WI38 (cell line): ENCODE data around the gene TARDBP.
"Not testable (repeated sequence)": the region's sequence is repeated elsewhere in the genome, so short reads cannot be mapped to it uniquely, and the experiment has no call there.

Source experiments
- H3K4me3 ChIP-seq: 2 replicates; pipeline ENCODE4 v1.5.1; 2011; ENCODE audit warnings: low read depth, mild to moderate bottlenecking, control low read depth, low read length
- TF ChIP-seq, protein P1 (sequence below): IDR thresholded peaks from 2 replicates; pipeline ENCODE4 v1.5.1; 2012; ENCODE audit warnings: low read depth, mild to moderate bottlenecking, control low read depth, low read length

Gene TARDBP

DNA sequence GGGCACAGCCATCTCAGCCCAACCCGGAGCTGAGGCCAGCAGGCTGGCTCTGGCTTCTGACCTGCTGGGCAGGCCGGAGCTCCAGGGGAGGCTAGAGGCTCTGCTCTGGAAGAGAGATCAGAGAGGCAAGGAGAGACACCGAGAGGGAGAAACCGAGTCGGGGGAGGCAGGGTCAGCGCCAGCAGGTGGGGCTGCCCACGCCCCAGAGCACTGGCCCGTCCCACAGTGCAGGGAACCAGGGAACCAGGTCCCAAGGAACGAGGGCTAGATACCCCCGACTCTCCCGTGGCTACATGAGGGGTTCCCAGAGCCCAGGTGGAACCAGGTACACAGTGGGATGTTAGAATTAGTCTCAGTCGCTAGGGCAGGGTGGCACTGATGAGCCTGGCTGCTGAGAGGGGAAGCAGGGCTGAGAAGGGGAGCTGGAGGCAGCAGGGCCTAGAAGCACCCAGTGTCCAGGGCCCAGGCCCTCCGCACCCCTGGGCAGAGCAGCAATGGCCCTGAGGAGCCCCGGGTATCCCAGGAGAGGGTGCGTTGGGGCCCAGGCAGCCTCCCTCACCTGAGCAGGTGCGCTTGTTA is 32.5 kb downstream of the TARDBP start:
- TF ChIP-seq, protein P1, sequence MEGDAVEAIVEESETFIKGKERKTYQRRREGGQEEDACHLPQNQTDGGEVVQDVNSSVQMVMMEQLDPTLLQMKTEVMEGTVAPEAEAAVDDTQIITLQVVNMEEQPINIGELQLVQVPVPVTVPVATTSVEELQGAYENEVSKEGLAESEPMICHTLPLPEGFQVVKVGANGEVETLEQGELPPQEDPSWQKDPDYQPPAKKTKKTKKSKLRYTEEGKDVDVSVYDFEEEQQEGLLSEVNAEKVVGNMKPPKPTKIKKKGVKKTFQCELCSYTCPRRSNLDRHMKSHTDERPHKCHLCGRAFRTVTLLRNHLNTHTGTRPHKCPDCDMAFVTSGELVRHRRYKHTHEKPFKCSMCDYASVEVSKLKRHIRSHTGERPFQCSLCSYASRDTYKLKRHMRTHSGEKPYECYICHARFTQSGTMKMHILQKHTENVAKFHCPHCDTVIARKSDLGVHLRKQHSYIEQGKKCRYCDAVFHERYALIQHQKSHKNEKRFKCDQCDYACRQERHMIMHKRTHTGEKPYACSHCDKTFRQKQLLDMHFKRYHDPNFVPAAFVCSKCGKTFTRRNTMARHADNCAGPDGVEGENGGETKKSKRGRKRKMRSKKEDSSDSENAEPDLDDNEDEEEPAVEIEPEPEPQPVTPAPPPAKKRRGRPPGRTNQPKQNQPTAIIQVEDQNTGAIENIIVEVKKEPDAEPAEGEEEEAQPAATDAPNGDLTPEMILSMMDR = no peak

DNA sequence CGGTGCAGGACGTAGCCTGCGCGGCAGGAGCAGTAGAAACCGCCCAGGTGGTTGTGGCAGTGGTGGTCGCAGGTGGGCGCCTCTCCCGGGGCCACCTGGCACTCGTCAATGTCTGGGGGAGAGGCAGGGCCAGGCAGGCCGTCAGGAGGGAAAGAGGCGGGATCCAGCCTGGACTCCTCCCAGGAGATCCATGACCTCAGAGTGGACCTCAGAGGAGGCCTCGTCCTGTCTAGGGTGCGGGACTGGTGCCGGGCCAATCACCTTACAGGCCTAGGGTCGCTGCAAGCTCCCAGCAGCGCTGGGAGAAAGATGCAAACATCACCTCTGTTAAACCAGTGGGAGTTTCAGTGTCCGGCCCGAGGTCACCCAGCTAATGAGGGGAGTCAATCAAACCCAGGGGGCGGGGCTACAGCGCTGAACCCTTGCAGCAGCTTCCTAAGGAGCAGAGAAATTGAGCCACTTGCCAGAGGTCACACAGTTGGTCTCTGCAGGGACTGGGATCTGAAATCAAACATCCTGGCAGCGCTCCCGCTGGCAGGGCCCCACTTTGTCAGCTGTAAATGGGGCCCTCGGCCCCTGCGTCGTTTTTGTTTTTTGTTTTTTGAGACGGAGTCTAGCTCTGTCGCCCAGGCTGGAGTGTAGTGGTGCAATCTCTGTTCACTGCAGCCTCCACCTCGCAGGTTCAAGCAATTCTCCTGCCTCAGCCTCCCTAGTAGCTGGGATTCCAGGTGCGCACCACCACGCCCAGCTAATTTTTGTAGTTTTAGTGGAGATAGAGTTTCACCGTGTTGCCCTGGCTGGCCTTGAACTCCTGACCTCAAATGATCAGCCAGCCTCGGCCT is 33.2 kb downstream of the TARDBP start:
- TF ChIP-seq, protein P1 = no peak
- H3K4me3 ChIP-seq = no peak overlapping the region

More for the DNA sequence above, 32.5 kb downstream of the TARDBP start:
- H3K4me3 ChIP-seq = no peak overlapping the region

DNA sequence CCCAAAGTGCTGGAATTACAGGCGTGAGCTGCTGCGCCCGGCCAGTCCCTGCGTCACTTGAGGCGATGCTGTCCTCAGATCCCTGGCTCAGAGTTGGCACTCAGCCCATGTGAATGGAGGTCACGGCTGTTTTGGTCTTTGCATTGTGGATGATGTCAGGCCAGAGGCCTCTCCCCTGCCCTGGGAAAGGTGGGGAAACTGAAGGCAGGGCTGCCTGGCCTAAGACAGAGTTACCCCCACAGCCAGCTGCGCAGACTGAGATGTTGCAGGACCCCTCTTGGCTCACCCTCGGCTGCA is 33.8 kb downstream of the TARDBP start:
- no peak overlapping the region for H3K4me3 ChIP-seq
- TF ChIP-seq, protein P1 = no peak

DNA sequence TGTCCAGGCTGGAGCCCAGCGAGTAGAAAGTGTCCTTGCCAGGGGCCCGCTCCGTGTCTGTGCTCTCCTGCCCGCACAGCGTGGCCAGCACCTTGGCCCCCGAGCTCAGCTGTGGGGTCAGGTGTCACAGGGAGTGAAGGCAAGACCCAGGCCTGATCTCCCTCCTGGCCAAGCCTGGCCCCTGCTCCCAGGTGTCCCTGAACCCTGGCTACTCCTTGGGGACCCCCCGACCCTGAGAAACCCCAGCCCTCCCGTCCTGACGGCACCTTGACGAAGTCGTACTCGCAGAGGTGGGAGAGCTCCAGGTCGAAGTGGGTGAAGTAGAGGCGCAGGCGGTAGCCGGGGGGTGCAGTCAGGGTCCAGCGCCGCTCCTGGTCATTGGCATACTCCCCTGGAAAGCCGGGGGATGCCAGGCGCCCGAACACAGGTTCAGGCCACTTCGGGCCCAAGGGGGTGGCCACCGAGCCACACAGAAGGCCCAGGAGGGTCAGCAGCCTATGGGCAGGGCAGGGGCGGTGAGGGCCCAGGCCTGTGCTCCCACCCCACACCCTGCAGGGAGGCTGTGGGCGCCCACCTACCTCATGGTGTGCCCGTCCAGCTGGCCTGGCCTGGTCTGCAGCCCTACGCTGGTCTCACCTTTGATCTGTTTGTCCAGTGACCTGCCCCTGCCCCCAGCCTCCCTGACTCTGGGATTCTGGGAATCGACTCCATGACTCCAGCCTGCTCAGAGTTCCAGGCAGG is 34.3 kb downstream of the TARDBP start, which contains the start of gene MASP2:
Gene MASP2 (minus strand): TSS at position 615 of the 741 bp plus-strand sequence. CDS start 32 bp downstream, at position 583.
- no peak within 1 kb of the TSS for H3K4me3 ChIP-seq
- TF ChIP-seq, protein P1 = no peak

DNA sequence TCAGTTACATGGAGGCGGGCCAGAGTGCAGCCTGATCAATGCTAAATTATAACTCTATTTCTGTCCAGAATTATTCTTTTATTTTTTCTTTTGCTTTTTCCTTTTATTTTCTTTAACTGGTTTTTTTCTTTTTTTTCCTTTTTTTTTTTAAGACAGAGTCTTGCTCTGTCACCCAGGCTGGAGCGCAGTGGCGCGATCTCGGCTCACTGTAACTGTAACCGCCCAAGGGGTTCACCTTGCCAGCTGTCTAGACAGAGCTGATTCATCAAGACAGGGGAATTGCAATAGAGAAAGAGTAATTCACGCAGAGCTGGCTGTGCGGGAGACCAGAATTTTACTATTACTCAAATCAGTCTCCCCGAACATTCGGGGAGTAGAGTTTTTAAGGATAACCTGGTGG is 38.7 kb downstream of the TARDBP start:
- H3K4me3 ChIP-seq = not testable (repeated sequence)

DNA sequence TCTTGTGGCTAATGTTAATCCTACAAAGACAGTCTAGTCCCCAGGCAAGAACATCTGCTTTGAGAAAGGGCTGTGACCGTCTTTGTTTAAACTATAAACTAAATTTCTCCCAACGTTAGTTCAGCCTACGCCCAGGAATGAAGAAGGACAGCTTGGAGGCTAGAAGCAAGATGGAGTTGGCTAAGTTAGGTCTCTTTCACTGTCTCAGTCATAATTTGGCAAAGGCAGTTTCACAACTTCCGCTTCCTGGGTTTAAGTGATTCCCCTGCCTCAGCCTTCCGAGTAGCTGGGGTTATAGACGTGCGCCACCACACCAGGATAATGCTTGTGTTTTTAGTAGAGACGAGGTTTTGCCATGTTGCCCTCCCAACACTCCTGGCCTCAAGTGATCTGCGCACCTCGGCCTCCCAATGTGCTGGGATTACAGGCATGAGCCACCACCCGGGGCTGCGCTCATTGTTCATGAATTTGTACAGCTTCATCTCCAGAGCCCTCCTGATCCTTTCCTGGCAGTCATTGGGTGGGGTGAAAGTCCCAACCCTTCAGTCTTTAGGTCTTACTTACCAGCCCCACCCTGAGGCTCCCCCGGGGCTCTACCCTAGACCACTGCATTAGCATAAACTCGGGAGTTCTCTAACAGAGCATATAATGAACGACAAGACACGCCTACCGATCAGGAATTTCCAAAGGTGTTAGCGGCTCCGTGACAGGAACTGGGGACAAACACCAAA is 39.5 kb downstream of the TARDBP start:
- no peak overlapping the region for H3K4me3 ChIP-seq

More for the DNA sequence above, 39.5 kb downstream of the TARDBP start:
- TF ChIP-seq, protein P1 = no peak
